SK-N-SH treated with all-trans-retinoic acid at 6 μM for 48 hours (cell line): ENCODE data around the gene BEGAIN.

Experiments
- PATZ1 ChIP-seq: fragments of 250-450 bp; sonication (Bioruptor Pico); IDR thresholded peaks from 2 replicates; pipeline ENCODE4 v1.8.0; 2020; ENCODE audit warnings: mild to moderate bottlenecking, moderate library complexity, borderline replicate concordance
- ZC3H10 ChIP-seq: fragments of 250-450 bp; sonication (Bioruptor Pico); IDR thresholded peaks from 2 replicates; pipeline ENCODE4 v1.5.1; 2021; ENCODE audit warnings: mild to moderate bottlenecking, moderate library complexity
- ZNF8 ChIP-seq: fragments of 450-650 bp; formaldehyde crosslinking; IDR thresholded peaks from 2 replicates; pipeline ENCODE4 v1.5.0; 2020; ENCODE audit warnings: mild to moderate bottlenecking, moderate library complexity

GRCh38 chr14:100495917-100496316 is 91.3 kb downstream of the BEGAIN start:
- TF ChIP-seq ZC3H10 (CRISPR knock-in tag) (no peak), ZNF8 (CRISPR knock-in tag) (no peak), PATZ1 (CRISPR knock-in tag) (no peak)
